Measurements from ENCODE around the gene PARD3.
A peak's percentile ranks its signal among the peaks of the same experiment; 100 is the strongest.

PARD3 gene

GRCh38 chr10:34641913-34642558 is 173.1 kb downstream of the PARD3 start:
- H3K4me3 ChIP-seq (replicated peaks in 1 of 2; ENCODE audit: low read depth in 2 of 2, low read length in 2 of 2), result no peak overlapping the region
- TF ChIP-seq CTCF (IDR thresholded peaks at IDR 0.05; ENCODE audit: low read depth, low read length), result no peak
- no peak for DNase-seq (ENCODE audit: low read depth in 2 of 2)

- TF ChIP-seq CTCF (IDR thresholded peaks at IDR 0.05; ENCODE audit: low read depth, low read length), result no peak
Observed at GRCh38 chr10:34641147-34641912, 173.8 kb downstream of the PARD3 start.

GRCh38 chr10:34638406-34639054 is 176.6 kb downstream of the PARD3 start:
- TF ChIP-seq CTCF (IDR thresholded peaks at IDR 0.05; ENCODE audit: low read depth, low read length), result peak; percentile 84
- peak; percentile 94 to 95 for DNase-seq (ENCODE audit: low read depth in 2 of 2)
- no peak overlapping the region for H3K4me3 ChIP-seq (replicated peaks in 1 of 2; ENCODE audit: low read depth in 2 of 2, low read length in 2 of 2)

More at GRCh38 chr10:34641147-34641912, 173.8 kb downstream of the PARD3 start:
- DNase-seq (ENCODE audit: low read depth in 2 of 2), result no peak
- H3K4me3 ChIP-seq (replicated peaks in 1 of 2; ENCODE audit: low read depth in 2 of 2, low read length in 2 of 2), result no peak overlapping the region

GRCh38 chr10:34637418-34637911 is 177.6 kb downstream of the PARD3 start:
- H3K4me3 ChIP-seq (replicated peaks in 1 of 2; ENCODE audit: low read depth in 2 of 2, low read length in 2 of 2), result no peak overlapping the region
- TF ChIP-seq CTCF (IDR thresholded peaks at IDR 0.05; ENCODE audit: low read depth, low read length), result peak; percentile 99
- DNase-seq (ENCODE audit: low read depth in 2 of 2), result peak; percentile 53 to 60

- no peak overlapping the region for H3K4me3 ChIP-seq (replicated peaks in 1 of 2; ENCODE audit: low read depth in 2 of 2, low read length in 2 of 2)
Observed at GRCh38 chr10:34635111-34635510, 180.0 kb downstream of the PARD3 start.

GRCh38 chr10:34633374-34633773 is 181.7 kb downstream of the PARD3 start:
- no peak for DNase-seq (ENCODE audit: low read depth in 2 of 2)
- no peak overlapping the region for H3K4me3 ChIP-seq (replicated peaks in 1 of 2; ENCODE audit: low read depth in 2 of 2, low read length in 2 of 2)
- no peak for TF ChIP-seq CTCF (IDR thresholded peaks at IDR 0.05; ENCODE audit: low read depth, low read length)

More at GRCh38 chr10:34635111-34635510, 180.0 kb downstream of the PARD3 start:
- TF ChIP-seq CTCF (IDR thresholded peaks at IDR 0.05; ENCODE audit: low read depth, low read length), result no peak
- DNase-seq (ENCODE audit: low read depth in 2 of 2), result no peak
